ENCODE measurements around the gene TEN1.

Gene TEN1

GRCh38 chr17:76017481-76018339, 38.7 kb downstream of the TEN1 start:
- no peak overlapping the region for H3K4me3 ChIP-seq (replicated peaks; ENCODE audit: insufficient read depth, low read length)
- no peaks in the 10 kb centered on the region for H3K27me3 ChIP-seq (ENCODE audit: insufficient read depth, poor library complexity, severe bottlenecking)
- no peak overlapping the region for H3K27ac ChIP-seq (replicated peaks)
- TF ChIP-seq GABPA (IDR thresholded peaks at IDR 0.05; ENCODE audit: low read depth) (no peak), CTCF (IDR thresholded peaks at IDR 0.05; ENCODE audit: insufficient read depth, low read length) (no peak), POLR2AphosphoS5 (IDR thresholded peaks at IDR 0.05; ENCODE audit: low read depth) (no peak), SPI1 (IDR thresholded peaks at IDR 0.05; ENCODE audit: borderline replicate concordance, low read depth) (no peak)
- TF ChIP-seq, protein P1, sequence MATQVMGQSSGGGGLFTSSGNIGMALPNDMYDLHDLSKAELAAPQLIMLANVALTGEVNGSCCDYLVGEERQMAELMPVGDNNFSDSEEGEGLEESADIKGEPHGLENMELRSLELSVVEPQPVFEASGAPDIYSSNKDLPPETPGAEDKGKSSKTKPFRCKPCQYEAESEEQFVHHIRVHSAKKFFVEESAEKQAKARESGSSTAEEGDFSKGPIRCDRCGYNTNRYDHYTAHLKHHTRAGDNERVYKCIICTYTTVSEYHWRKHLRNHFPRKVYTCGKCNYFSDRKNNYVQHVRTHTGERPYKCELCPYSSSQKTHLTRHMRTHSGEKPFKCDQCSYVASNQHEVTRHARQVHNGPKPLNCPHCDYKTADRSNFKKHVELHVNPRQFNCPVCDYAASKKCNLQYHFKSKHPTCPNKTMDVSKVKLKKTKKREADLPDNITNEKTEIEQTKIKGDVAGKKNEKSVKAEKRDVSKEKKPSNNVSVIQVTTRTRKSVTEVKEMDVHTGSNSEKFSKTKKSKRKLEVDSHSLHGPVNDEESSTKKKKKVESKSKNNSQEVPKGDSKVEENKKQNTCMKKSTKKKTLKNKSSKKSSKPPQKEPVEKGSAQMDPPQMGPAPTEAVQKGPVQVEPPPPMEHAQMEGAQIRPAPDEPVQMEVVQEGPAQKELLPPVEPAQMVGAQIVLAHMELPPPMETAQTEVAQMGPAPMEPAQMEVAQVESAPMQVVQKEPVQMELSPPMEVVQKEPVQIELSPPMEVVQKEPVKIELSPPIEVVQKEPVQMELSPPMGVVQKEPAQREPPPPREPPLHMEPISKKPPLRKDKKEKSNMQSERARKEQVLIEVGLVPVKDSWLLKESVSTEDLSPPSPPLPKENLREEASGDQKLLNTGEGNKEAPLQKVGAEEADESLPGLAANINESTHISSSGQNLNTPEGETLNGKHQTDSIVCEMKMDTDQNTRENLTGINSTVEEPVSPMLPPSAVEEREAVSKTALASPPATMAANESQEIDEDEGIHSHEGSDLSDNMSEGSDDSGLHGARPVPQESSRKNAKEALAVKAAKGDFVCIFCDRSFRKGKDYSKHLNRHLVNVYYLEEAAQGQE (IDR thresholded peaks at IDR 0.05; ENCODE audit: insufficient replicate concordance, low read depth) = no peak
- no peak for DNase-seq (ENCODE audit: low read depth in 1 of 2, low spot score in 1 of 2)

GRCh38 chr17:76018340-76018680, 39.3 kb downstream of the TEN1 start:
- Histone ChIP-seq H3K27me3 (ENCODE audit: insufficient read depth, poor library complexity, severe bottlenecking) (no peaks in the 10 kb centered on the region), H3K4me3 (replicated peaks; ENCODE audit: insufficient read depth, low read length) (no peak overlapping the region), H3K27ac (replicated peaks) (no peak overlapping the region)
- no peak for DNase-seq (ENCODE audit: low read depth in 1 of 2, low spot score in 1 of 2)
- TF ChIP-seq GABPA (IDR thresholded peaks at IDR 0.05; ENCODE audit: low read depth) (no peak), SPI1 (IDR thresholded peaks at IDR 0.05; ENCODE audit: borderline replicate concordance, low read depth) (no peak), CTCF (IDR thresholded peaks at IDR 0.05; ENCODE audit: insufficient read depth, low read length) (no peak), POLR2AphosphoS5 (IDR thresholded peaks at IDR 0.05; ENCODE audit: low read depth) (no peak)
- TF ChIP-seq, protein P1 (IDR thresholded peaks at IDR 0.05; ENCODE audit: insufficient replicate concordance, low read depth) = no peak

GRCh38 chr17:76018801-76019200, 39.8 kb downstream of the TEN1 start:
- DNase-seq (ENCODE audit: low read depth in 1 of 2, low spot score in 1 of 2) = no peak
- Histone ChIP-seq H3K4me3 (replicated peaks; ENCODE audit: insufficient read depth, low read length) (no peak overlapping the region), H3K27me3 (ENCODE audit: insufficient read depth, poor library complexity, severe bottlenecking) (no peaks in the 10 kb centered on the region), H3K27ac (replicated peaks) (no peak overlapping the region)
- TF ChIP-seq CTCF (IDR thresholded peaks at IDR 0.05; ENCODE audit: insufficient read depth, low read length) (no peak), SPI1 (IDR thresholded peaks at IDR 0.05; ENCODE audit: borderline replicate concordance, low read depth) (no peak), POLR2AphosphoS5 (IDR thresholded peaks at IDR 0.05; ENCODE audit: low read depth) (no peak), GABPA (IDR thresholded peaks at IDR 0.05; ENCODE audit: low read depth) (no peak)
- TF ChIP-seq, protein P1 (IDR thresholded peaks at IDR 0.05; ENCODE audit: insufficient replicate concordance, low read depth) = no peak
